Sciatic nerve (tissue), 2 donors: ENCODE measurements around the gene CACNA1B. TPM values are rescaled to one million over a fixed set of nuclear protein-coding genes. Genes with fewer than 3 reads are reported as not detected.
"Not testable (repeated sequence)": the region's sequence is repeated elsewhere in the genome, so short reads cannot be mapped to it uniquely, and the experiment has no call there.

Experiments used
- ATAC-seq: fragments of 200-7000 bp; cut with Tn5 transposase; one replicate; pipeline ENCODE4 v1.9.1; 2020; ENCODE audit warnings: mild to moderate bottlenecking, moderate library complexity
- DNase-seq: peaks from one replicate; pipeline ENCODE4 v3.0.0-alpha.2; 2020; ENCODE audit warnings: low spot score
- intact Hi-C: fragments of 100-400 bp; cut with DNase I; formaldehyde crosslinking; loops from one replicate; pipeline ENCODE4 v1.14.2; 2022
- total RNA-seq: library from RNA; stranded (reverse); fragmentation: NEBNext Ultra II Directional; extraction: Animal tissue kit (Norgen Biotek cat#: 25700); gene quantifications from one replicate; pipeline ENCODE4 v1.2.1, GENCODE V29; 2021
- donor health status: DM: no; HTN: no; CAD: no.
- donor health status: DM: no; HTN: no; CAD: no.

The CACNA1B gene
- total RNA-seq, 1 donor from 2014 or later = 0.09 TPM

DNA sequence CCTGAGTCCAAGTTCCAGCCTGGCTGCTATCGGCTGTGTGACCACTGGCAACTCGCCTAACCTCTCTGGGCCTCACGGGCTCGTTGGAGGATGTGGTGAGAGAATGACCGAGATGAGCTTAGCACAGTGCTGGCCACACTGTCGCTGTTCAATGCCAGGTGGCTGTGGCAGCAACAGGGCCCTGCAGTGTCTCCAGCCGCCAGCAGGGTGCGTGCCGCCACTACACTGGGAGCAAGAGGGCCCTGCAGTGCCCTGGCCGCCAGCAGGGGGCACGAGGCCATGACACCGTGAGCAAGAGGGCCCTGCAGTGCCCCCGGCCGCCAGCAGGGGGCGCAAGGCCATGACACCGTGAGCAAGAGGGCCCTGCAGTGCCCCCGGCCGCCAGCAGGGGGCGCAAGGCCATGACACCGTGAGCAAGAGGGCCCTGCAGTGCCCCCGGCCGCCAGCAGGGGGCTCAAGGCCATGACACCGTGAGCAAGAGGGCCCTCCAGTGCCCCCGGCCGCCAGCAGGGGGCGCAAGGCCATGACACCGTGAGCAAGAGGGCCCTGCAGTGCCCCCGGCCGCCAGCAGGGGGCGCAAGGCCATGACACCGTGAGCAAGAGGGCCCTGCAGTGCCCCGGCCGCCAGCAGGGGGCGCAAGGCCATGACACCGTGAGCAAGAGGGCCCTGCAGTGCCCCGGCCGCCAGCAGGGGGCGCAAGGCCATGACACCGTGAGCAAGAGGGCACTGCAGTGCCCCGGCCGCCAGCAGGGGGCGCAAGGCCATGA is 248.7 kb downstream of the CACNA1B start:
- ATAC-seq, DNase-seq, intact Hi-C loops: not testable (repeated sequence)

DNA sequence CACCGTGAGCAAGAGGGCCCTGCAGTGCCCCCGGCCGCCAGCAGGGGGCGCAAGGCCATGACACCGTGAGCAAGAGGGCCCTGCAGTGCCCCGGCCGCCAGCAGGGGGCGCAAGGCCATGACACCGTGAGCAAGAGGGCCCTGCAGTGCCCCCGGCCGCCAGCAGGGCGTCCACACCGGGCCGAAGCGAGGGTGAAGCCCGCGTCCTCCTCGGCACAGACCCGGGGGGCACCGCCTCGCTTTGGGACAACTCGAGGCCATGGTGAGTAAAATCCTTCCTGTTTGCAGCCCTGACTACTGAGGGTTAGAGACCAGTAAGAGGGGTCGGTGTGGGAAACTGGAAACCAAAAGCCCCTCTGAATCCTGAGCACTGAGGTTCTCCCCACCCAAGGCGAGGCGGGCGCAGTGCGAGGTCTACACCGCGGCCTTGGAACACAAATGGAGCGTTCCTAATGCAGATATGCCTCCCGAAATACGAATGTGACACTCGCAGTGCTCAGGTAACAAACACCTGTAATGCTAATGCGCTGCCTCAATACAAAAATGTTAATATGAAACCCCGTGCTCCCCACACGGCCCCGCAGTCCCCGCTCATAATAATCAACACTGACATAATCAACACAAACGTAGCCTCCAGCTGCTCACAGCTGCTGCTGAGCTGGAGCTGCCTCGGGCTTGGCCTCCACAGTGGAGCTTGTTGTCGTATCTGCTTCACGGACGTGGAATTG is 249.4 kb downstream of the CACNA1B start:
- DNase-seq, intact Hi-C loops, ATAC-seq: not testable (repeated sequence)

DNA sequence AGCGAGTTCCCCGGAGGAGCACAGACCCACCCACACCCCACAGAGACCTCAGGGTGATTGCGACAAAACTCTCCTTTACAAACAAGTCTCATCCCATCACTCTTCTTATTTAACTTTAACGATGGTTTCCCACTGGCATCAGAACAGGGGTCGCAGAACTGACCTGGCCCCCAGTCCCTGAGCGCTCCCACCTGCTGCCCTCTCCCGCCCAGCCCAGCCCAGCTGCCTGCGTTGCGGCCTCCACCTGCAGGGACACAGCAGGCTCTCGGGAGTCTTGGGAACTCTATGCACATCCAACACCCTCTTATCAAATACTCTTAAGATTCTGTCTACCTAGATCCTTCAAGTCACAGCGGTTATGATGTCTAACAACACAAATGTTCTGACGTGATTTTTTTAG is 250.4 kb downstream of the CACNA1B start:
- ATAC-seq, intact Hi-C loops, DNase-seq: not testable (repeated sequence)

DNA sequence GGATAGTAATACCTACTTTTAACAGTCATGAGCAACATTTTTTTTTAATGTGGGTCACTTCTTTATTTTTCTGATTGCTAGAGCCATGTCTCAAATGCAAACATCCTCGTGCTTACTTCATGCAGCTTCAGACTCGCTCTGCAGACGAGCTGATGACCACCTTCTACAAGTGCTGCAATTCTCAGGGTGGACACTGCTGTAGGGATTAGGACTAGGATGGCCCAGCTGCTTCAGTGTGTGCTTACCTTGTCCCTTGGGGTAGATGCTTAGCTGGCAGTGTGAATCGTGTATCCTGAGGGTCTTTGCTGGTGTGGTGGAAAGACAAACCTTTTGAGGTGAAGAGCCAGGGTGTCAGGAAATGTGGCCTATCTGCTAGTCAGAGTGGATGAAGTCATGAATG is 251.7 kb downstream of the CACNA1B start:
- intact Hi-C loops, ATAC-seq, DNase-seq: not testable (repeated sequence)

DNA sequence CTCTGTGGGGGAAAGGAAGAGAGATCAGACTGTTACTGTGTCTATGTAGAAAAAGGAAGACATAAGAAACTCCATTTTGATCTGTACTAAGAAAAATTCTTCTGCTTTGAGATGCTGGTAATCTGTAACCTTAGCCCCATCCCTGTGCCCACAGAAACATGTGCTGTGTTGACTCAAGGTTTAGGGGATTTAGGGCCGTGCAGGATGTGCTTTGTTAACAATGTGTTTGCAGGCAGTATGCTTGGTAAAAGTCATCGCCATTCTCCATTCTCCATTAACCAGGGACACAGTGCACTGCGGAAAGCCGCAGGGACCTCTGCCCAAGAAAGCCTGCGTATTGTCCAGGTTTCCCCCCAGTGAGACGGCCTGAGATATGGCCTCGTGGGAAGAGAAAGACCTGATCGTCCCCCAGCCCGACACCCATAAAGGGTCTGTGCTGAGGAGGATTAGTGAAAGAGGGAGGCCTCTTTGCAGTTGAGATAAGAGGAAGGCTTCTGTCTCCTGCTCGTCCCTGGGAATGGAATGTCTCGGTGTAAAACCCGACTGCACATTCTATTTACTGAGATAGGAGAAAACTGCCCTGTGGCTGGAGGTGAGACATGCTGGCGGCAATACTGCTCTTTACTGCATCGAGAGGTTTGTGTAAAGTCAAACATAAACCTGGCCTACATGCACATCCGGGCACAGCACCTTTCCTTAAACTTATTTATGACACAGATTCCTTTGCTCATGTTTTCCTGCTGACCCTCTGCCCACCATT is 255.5 kb downstream of the CACNA1B start:
- intact Hi-C loops, DNase-seq, ATAC-seq: not testable (repeated sequence)

DNA sequence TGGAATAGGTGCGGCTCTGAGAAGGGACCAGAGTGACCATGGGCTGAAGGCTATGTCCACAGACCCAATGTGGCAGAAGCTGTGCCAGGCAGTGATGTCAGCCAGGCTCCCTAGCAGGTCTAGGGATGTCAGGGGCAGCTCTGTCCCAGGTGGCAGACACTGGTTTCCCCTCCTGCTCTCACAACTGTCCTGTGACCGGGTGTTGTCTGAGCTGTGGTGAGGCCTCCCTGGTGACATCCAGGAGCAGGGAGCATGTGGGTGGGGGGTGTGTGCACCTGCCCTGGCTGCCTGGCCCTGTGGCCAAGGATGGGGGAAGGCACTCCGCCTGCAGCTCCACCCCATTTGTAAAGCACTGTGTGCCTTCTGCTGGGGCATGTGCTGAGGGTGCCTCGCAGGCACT is 257.0 kb downstream of the CACNA1B start:
- ATAC-seq, intact Hi-C loops: not testable (repeated sequence)
- DNase-seq = peak; percentile 13

DNA sequence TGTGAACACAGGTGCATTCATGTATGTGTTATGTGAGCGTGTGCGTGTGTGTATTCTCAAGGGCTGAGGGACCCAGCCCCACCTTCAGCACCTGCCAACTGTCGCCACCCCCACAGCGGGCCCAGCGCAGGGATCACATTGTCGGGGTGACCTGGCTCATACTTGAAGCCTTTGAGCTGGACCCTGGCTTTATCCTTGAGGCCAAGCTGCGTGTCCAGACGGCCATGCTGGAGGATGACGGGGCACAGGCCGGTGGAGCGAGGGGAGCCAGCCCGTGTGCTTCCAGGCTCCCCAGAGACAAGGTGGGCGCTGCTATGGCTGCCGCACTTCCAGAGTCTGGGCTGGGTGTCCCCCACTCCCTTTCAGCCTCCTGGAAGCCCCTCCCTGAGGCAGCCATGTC is 261.5 kb downstream of the CACNA1B start:
- peak; percentile 30 for DNase-seq
- ATAC-seq, intact Hi-C loops: not testable (repeated sequence)

DNA sequence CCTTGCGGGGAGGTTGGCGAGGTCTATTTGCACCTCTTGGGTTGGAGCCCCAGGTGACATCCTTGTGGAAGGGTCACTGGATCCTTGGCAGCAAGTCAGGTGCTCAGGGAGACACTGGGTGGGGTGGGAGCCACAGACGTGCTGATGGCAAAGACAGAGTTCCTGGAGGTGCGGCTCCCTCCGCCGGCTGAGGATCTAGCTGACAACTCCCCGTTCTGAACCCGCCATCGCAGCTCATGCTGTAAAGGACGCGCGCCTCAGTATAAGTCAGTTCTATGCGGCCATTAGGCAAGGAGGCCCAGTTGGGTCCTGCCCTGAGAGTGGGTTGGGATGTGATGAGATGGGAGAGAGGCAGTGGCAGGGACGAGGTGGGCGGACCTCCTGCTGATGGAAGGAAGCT is 263.4 kb downstream of the CACNA1B start:
- peak; percentile 35 for DNase-seq
- intact Hi-C loops, ATAC-seq: not testable (repeated sequence)

DNA sequence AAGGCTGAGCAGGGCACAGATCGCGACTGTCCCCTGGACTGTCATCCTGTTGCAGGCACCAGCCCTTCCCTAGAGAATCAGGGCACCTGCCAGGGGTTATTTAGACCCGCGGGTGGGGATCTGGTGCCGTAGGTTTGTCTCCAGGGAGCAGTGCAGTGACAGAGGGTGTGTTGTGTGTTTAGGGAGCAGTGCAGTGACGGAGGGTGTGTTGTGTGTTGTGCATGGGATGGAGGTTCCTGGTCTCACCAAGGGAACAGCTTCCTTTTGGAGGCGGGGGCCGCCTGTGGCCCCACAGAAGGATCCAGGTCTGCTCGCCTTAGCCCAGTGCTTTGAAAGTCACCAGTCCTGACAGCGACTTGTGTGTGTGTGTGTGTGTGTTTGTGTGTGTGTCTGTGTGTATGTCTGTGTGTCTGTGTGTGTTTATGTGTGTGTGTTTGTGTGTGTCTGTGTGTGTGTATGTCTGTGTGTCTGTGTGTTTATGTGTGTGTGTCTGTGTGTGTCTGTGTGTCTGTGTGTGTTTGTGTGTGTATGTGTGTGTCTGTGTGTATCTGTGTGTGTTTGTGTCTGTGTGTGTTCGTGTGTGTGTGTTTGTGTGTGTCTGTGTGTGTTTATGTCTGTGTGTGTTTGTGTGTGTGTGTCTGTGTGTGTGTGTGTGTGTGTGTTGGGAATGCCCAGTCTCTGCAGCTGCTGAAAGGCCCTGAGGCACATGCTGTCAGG is 265.1 kb downstream of the CACNA1B start:
- intact Hi-C loops, ATAC-seq: not testable (repeated sequence)
- peak; percentile 47 for DNase-seq

DNA sequence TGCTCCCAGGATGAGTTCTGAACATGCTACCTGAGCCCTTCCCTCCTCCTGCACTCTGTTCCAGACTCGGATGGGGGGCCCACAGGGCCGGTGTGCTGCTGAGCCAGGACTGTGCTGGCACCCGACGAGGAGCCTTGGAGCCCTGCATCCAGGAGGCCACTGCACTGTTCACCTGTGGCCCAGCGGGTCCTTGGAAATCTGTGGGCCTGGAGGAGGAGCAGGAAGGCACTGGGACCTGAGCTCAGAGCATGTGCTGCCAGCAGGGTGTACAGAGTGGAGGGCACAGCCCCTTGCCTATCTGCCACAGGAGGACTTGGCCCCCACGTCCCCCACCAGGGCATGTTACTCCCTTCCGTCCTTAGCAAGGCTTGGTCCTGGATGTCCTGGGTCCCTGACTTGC is 265.9 kb downstream of the CACNA1B start:
- intact Hi-C loops, DNase-seq, ATAC-seq: not testable (repeated sequence)

DNA sequence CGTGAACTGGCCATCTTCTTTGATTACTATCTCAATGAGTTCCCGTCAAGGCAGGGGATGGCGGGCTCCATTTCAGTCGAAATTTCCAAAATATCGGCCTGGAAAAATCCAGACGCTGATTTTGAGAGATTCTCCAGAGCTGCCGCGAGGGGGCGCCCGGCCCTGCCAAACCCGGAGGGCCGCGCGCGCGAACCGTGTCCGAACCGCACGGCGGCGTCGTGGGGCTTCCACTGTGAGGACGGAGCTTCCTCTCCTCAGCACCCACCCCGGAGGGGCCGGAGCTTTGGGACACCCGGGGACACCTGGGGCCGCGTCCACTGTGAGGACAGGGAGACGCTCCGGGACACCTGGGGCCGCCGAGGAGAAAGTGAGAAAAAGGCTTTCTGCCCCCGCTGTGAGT is 270.0 kb downstream of the CACNA1B start:
- ATAC-seq, intact Hi-C loops: not testable (repeated sequence)
- DNase-seq = peak; percentile 66

DNA sequence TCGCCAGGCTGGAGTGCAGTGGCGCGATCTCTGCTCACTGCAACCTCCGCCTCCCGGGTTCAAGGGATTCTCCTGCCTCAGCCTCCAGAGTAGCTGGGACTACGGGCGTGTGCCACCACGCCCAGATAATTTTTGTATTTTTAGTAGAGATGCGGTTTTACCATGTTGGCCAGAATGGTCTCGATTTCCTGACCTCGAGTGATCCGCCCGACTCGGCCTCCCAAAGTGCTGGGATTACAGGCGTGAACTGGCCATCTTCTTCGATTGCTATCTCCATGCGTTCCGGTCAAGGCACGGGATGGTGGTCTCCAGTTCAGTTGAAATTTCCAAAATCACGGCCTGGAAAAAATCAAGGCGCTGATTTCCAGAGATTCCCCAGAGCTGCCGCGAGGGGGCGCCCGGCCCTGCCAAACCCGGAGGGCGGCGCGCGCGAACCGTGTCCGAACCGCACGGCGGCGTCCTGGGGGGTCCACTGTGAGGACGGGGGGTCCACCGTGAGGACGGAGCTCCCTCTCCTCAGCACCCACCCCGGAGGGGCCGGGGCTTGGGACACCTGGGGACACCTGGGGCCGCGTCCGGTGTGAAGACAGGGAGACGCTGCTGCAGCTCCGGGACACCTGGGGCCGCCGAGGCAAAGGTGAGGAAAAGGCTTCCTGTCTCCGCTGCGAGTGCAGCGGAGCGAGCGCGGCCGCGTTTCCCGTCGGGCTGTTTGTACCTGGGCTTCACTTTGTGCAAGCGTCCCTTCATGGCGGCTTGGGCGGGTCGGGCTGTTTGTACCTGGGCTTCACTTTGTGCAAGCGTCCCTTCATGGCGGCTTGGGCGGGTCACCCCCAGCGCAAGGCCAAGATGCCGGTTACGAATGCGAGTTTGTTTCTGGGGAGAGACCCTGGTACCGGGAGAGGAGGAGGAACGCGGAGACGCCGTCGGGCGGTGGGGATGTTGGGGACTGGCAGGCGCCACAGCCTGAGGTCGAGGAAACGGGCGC is 272.4 kb downstream of the CACNA1B start:
- intact Hi-C loops, ATAC-seq, DNase-seq: not testable (repeated sequence)

DNA sequence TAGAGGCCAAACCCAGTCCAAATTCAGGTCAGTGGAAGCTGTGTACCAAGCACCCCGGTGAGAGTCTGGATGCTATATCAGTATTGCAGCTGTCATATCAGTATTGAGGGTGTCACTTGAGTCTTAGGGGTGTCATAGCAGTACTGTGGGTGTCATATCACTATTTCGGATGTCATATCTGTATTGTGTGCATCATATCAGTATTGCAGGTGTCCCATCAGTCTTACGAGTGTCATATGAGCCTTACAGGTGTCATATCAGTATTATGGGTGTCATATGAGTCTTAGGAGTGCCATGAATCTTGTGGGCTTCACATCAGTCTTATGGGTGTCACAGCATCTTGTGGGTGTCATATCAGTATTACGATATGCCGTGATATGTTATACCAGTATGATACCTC is 278.2 kb downstream of the CACNA1B start:
- DNase-seq, intact Hi-C loops, ATAC-seq: not testable (repeated sequence)

DNA sequence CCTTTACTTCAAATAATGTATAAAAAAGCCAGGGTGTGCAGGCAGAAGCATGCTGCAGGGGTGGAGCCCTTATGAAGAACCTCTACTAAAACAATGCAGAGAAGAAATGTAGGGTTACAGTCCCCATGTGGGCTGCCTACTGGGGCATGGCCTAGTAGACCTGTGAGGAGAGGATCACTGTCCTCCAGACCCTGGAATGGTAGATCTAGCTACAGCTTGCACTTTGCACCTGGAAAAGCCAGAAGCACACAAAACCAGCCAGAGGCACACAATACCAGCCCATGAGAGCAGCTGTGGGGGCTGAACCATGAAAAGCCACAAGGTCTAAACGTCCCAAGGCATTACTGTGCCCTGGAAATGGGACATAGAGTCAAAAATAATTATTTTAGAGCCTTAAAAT is 289.2 kb downstream of the CACNA1B start:
- intact Hi-C loops, ATAC-seq: not testable (repeated sequence)

More for the DNA sequence above, 289.2 kb downstream of the CACNA1B start:
- DNase-seq = not testable (repeated sequence)
